GM12891 (cell line): ENCODE results near the gene ACP3.

ENCODE experiments used
- POLR2A ChIP-seq: IDR thresholded peaks from 2 replicates; pipeline ENCODE4 v1.6.1; 2011; ENCODE audit warnings: low read depth, low read length, control low read depth
- POLR2AphosphoS5 ChIP-seq: IDR thresholded peaks from 2 replicates; pipeline ENCODE4 v1.6.1; 2011; ENCODE audit warnings: low read depth, low read length, control low read depth
- SPI1 ChIP-seq: IDR thresholded peaks from 2 replicates; pipeline ENCODE4 v1.6.1; 2011; ENCODE audit warnings: low read depth, low read length, control low read depth
- TAF1 ChIP-seq: IDR thresholded peaks from 2 replicates; pipeline ENCODE4 v1.6.1; 2011; ENCODE audit warnings: low read depth, low read length, control low read depth

GRCh38 chr3:132342183-132342582 is 25.0 kb downstream of the ACP3 start:
- TF ChIP-seq POLR2A (no peak), POLR2AphosphoS5 (no peak), TAF1 (no peak), SPI1 (no peak)
